KG1 (cell line): ENCODE data around the gene USF3.

ENCODE experiments used
- DNase-seq: peaks from one replicate; lab custom pipeline; 2025; lab: John Stamatoyannopoulos, UW

USF3 gene

GRCh38 chr3:113698213-113698742 is 1.8 kb upstream of the USF3 start:
- DNase-seq: no peak

GRCh38 chr3:113697500-113698090 is 1.2 kb upstream of the USF3 start:
- no peak for DNase-seq

DNA sequence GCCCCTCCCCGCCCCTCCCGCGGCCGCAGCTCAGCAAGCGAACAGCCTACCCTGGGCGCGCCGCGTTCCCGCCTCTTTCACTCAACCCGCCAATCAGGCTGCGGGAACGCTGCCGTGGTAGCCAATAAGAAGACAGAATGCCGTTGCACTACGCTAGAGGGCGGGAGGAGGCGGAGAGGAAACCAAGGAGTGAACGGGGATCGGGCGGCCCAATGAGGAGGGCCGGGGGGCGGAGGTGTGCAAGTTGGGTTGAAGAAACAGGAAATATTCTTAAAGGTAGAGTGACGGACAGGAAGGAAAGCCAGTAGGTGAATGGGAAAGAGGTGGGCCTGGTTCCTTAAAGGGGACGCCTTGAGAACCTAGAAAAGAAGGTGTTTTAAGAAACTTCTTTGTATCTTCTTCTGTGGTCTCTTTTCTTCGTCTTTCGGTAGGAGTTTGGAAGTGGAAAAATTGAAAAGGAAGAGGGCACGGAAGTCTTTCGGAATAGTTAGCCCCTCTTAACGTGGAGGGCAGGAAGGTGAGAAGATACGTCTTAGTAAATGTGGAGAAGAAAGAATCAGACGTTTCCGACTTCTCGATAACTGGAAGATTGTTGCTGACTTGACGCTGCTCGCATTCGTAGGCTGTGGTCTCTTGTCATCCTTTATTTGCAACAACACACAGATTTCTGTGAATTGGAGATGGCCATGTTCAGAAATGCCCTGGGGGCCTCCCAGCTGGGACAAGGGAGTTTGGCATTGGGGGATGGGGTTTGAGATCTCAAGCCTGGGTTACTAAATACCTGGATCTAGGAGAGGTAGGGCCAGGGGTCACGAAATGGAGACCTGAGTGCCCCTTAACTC is 437 bp upstream of the USF3 start:
- DNase-seq: peak; percentile 93

GRCh38 chr3:113695431-113695785 is 1.0 kb downstream of the USF3 start:
- DNase-seq: peak; percentile 11

DNA sequence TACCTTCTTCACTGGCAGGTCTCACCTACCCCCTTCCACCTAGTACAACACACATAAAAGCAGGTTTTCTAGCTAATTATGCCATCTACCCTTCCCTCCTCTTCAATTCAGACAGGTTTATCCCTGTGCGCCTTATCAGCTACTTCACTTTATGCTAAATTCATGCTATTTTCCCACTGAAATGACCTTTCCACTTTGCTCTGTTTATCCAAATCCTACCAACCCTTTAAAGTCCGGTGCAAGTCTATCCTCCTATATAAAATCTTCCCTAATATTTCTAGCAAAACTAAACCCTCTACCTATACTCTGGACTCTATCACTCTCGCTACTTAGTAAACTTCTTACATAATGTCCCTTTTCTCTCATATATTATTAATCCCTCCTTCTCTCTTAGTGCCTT is 6.0 kb downstream of the USF3 start:
- no peak for DNase-seq

DNA sequence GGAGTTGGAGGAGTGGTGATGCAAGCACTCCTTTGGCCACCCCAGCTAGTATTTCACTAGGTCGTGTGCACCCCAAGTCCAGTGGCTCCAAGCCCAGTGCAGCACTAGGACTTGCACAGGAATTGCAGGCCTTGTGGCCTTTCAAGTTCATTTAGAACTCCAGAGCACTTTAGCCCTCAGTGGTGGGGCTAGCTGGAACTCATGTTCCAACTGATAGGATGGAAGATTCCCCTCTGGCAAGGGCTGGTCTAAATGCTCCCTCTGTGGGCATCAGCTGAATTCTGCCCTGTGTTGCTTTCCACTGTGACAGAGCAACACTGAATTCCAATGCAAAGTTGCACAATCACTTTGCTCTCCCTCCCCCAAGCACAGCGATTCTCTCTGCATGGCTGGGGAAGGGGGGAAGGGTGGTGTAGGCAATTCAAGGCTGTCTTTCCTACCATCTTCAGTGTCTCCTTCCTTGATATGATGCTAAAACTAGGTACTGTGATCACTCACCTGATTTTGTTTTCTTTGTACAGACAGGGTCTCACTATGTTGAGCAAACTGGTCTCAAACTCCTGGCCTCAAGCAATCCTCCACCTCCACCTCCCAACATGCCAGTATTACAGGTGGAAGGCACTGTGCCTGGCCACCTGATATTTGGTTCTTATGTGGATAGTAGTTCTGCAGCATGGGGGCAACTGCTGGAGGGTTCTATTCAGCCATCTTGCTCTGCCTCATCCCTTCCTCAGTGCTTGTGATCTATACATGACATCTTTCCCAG is 10.3 kb downstream of the USF3 start:
- DNase-seq: no peak

DNA sequence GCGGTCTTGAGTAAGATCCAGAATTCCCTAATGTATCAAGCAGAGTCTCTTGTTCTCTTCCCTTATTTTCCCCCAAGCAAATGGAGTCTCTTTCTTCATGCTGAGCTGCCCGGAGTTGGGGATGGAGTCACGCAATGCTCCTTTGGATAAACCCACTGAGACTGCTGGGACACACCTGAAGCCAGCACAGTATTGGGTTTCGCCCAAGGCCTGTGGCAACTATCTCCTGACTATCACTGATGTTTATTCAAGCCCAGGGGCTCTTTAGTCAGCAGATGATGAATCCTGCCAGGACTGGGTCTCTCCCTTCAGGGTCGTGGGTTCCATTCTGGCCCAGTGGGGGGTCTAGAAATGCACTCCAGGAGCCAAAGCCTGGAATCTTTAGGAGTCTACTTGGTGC is 11.3 kb downstream of the USF3 start:
- DNase-seq: no peak

GRCh38 chr3:113684271-113684819 is 12.1 kb downstream of the USF3 start:
- no peak for DNase-seq

- no peak for DNase-seq
These were observed 17.7 kb downstream of the USF3 start for GRCh38 chr3:113678773-113679172.

GRCh38 chr3:113677737-113678136 is 18.7 kb downstream of the USF3 start:
- no peak for DNase-seq

- no peak for DNase-seq
These were observed 20.2 kb downstream of the USF3 start for GRCh38 chr3:113676261-113676660.

DNA sequence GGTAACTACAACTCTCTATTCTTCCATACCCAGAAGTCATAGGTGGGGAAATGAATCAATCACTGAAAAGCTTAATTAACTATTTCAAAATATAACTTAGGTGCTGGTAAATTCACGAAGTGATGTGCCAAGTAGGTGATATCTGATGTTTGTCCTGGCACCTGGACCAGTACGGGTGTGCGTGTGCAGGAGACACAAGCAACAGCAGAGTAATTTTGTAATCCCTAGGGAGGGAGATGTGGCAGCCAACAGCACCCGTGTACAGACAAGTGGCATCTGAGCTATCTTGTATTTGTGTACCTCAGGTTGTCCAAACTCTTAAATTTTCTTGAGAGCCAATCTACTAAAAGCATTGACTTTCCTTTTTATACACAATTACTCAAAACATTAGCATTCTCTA is 22.8 kb downstream of the USF3 start:
- no peak for DNase-seq

DNA sequence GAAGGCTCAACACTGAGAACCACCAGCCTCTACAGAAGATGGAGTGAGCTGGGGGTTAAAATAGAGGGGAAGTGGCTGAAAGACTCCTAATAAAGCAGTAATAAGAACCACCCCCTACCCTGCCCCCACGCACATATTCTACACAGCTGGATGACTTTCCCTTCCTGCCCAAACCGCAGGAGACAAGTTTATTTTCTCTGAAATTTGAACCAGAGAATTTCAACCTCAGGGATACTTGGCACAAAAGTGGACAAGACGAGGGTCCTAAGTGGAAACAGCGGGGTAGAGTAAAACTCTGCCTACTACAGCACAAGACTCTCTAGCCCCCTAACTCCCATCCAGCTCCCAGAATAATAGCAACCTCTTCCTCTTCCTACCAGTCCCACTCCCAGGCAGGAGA is 28.4 kb downstream of the USF3 start:
- DNase-seq: no peak

- no peak for DNase-seq
These were observed 31.8 kb downstream of the USF3 start for GRCh38 chr3:113664523-113665094.

GRCh38 chr3:113663761-113664160 is 32.7 kb downstream of the USF3 start:
- DNase-seq: no peak

GRCh38 chr3:113663324-113663750 is 33.1 kb downstream of the USF3 start:
- DNase-seq: no peak

- no peak for DNase-seq
These were observed 33.6 kb downstream of the USF3 start for GRCh38 chr3:113662824-113663223.

- DNase-seq: no peak
These were observed 35.5 kb downstream of the USF3 start for GRCh38 chr3:113660896-113661295.

DNA sequence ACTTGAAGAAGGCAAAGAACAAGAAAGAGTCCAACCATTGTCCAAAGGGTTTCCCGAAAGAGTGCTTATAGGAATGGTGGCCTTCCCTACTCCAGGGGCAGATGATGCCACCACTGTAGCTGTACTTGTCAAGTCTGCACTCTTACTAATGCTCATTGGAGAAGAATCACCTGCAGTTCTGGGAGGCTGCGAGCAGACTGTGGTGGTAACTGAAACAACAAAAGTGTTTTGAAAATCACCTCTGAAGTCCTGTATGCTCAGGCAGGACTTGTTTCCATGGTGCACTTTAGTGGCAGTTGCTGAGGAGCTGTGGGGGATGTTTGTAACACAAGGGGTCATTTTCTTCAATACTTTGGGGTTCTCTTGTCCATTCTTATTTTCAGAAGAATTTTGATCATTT is 36.0 kb downstream of the USF3 start:
- DNase-seq: no peak

- DNase-seq: no peak
These were observed 36.4 kb downstream of the USF3 start for GRCh38 chr3:113659996-113660395.

- DNase-seq: no peak
These were observed 37.3 kb downstream of the USF3 start for GRCh38 chr3:113659101-113659541.

DNA sequence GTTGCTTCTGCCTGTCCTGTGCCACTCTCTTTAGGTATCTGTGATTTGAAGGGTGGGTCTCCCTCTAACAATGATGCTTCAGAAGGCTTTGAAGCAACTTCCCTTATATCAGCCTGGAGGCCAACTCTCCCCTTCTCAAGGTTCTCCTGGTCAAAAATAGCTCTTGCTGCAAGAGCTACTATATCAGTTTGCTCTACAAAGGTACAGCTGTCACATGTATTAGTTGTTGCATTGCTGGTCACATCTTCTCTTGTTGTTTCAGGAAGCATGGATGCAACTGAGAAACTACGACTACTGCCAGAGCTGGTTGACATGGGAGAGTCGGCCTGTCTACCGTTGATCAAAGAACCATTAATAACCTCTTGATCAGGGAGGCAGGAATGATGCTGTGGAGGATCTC is 38.3 kb downstream of the USF3 start:
- no peak for DNase-seq
